CD14-positive monocyte (primary cell): ENCODE data around the gene BLM. TPM values are rescaled to one million over a fixed set of nuclear protein-coding genes. Genes with fewer than 3 reads are reported as not detected.
A peak's percentile ranks its signal among the peaks of the same experiment; 100 is the strongest.

ENCODE experiments used
- DNase-seq, 3 donors: peaks; one replicate each; pipeline ENCODE4 v3.0.0-alpha.2; 2011 to 2022
- H2AFZ ChIP-seq: 2 replicates; pipeline ENCODE4 v1.6.0; 2012; ENCODE audit warnings: mild to moderate bottlenecking, low read depth, low read length, inconsistent platforms; ENCODE audit not compliant: insufficient read depth, poor library complexity, severe bottlenecking
- H3K27ac ChIP-seq, 2 donors: 1 replicate in 1 of 2; 2 replicates in 1 of 2; pipeline ENCODE4 v1.5.1; 2012 to 2013; ENCODE audit warnings: low read length in 2 of 2, control low read depth in 1 of 2, inconsistent platforms in 1 of 2, low read depth in 1 of 2, mild to moderate bottlenecking in 1 of 2
- H3K27me3 ChIP-seq, 2 donors: one replicate each; pipeline versions ENCODE4 v1.6.0 to v1.6.1; 2011 to 2013; ENCODE audit warnings: low read length in 2 of 2; ENCODE audit not compliant: control insufficient read depth in 2 of 2, insufficient read depth in 2 of 2
- H3K36me3 ChIP-seq, 2 donors: replicated peaks in 1 of 2; 1 replicate in 1 of 2; 2 replicates in 1 of 2; pipeline versions ENCODE4 v1.5.1 to v1.6.1; 2012 to 2013; ENCODE audit warnings: low read length in 2 of 2, control low read depth in 1 of 2, inconsistent platforms in 1 of 2, mild to moderate bottlenecking in 1 of 2; ENCODE audit not compliant: insufficient read depth in 2 of 2, control insufficient read depth in 1 of 2
- H3K4me1 ChIP-seq, 2 donors: 1 replicate in 1 of 2; 2 replicates in 1 of 2; pipeline versions ENCODE4 v1.5.1 to v1.6.1; 2012 to 2013; ENCODE audit warnings: low read length in 2 of 2, control low read depth in 1 of 2, inconsistent platforms in 1 of 2, mild to moderate bottlenecking in 1 of 2, moderate library complexity in 1 of 2; ENCODE audit not compliant: insufficient read depth in 2 of 2, control insufficient read depth in 1 of 2
- H3K4me2 ChIP-seq: replicated peaks from 2 replicates; pipeline ENCODE3; 2012; ENCODE audit warnings: low read length, moderate library complexity, mild to moderate bottlenecking; ENCODE audit not compliant: poor library complexity, severe bottlenecking; ENCODE audit errors: extremely low read depth
- H3K4me3 ChIP-seq, 3 experiments: fragments of 200-600 bp in 1 of 3; sonication (generic) in 1 of 3; replicated peaks in 1 of 3; 1 replicate in 2 of 3; 2 replicates in 1 of 3; pipeline ENCODE4 v1.5.1; 2011 to 2013; ENCODE audit warnings: low read length in 3 of 3, mild to moderate bottlenecking in 3 of 3, control low read depth in 2 of 3, low read depth in 2 of 3, inconsistent platforms in 1 of 3, moderate library complexity in 1 of 3
- H3K79me2 ChIP-seq: 2 replicates; pipeline ENCODE4 v1.6.0; 2012; ENCODE audit warnings: mild to moderate bottlenecking, control low read depth, inconsistent platforms, low read length, moderate library complexity; ENCODE audit not compliant: insufficient read depth
- H3K9ac ChIP-seq: 2 replicates; pipeline ENCODE4 v1.6.0; 2017; ENCODE audit warnings: low read length, mild to moderate bottlenecking; ENCODE audit not compliant: insufficient read depth, poor library complexity, severe bottlenecking
- H3K9me3 ChIP-seq, 2 donors: replicated peaks in 1 of 2; 1 replicate in 1 of 2; 2 replicates in 1 of 2; pipeline versions ENCODE4 v1.5.1 to v1.6.1; 2012 to 2013; ENCODE audit warnings: low read length in 2 of 2, control low read depth in 1 of 2; ENCODE audit not compliant: control insufficient read depth in 1 of 2, insufficient read depth in 1 of 2
- H4K20me1 ChIP-seq: 2 replicates; pipeline ENCODE4 v1.6.0; 2012; ENCODE audit warnings: mild to moderate bottlenecking, low read length, control low read depth, moderate library complexity; ENCODE audit not compliant: insufficient read depth
- H3K27ac Mint-ChIP-seq, 7 donors: one replicate each; pipeline ENCODE4 v1.8.0; 2020; ENCODE audit warnings: mild to moderate bottlenecking in 7 of 7, mixed read lengths in 7 of 7, moderate library complexity in 6 of 7, inconsistent platforms in 2 of 7
- H3K27me3 Mint-ChIP-seq, 3 donors: one replicate each; pipeline ENCODE4 v1.8.0; 2021 to 2022; ENCODE audit warnings: low read depth in 3 of 3, mild to moderate bottlenecking in 3 of 3, mixed read lengths in 3 of 3, moderate library complexity in 3 of 3, inconsistent platforms in 1 of 3
- H3K36me3 Mint-ChIP-seq, 2 donors: one replicate each; pipeline ENCODE4 v1.8.0; 2020; ENCODE audit warnings: mixed read lengths in 2 of 2, inconsistent platforms in 1 of 2, mild to moderate bottlenecking in 1 of 2
- H3K4me1 Mint-ChIP-seq: one replicate; pipeline ENCODE4 v1.8.0; 2020; ENCODE audit warnings: mild to moderate bottlenecking, mixed read lengths
- H3K4me3 Mint-ChIP-seq, 2 donors: one replicate each; pipeline ENCODE4 v1.8.0; 2020; ENCODE audit warnings: mild to moderate bottlenecking in 2 of 2, mixed read lengths in 2 of 2, moderate library complexity in 1 of 2
- H3K9me3 Mint-ChIP-seq, 7 donors: one replicate each; pipeline ENCODE4 v1.8.0; 2020 to 2022; ENCODE audit warnings: mixed read lengths in 7 of 7, mild to moderate bottlenecking in 6 of 7, moderate library complexity in 6 of 7, inconsistent platforms in 2 of 7
- CTCF ChIP-seq: fragments of 200-600 bp; IDR thresholded peaks from one replicate; pipeline ENCODE4 v1.8.0; 2022; ENCODE audit warnings: antibody characterized with exemption, mild to moderate bottlenecking
- WGBS: methylation state at CpG from one replicate; pipeline ENCODE4 v1.1.5; 2013; ENCODE audit warnings: missing lambda C conversion rate; ENCODE audit not compliant: insufficient coverage; 5-methylcytosine and 5-hydroxymethylcytosine counted together
- intact Hi-C, 2 donors: fragments of 100-400 bp; cut with micrococcal nuclease; formaldehyde crosslinking; loops; one replicate each; pipeline versions ENCODE4 v1.15.0 to v1.15.1; 2023
- polyA plus RNA-seq, 3 donors: library from polyadenylated mRNA; depleted of rRNA in 1 of 3; unstranded in 2 of 3; stranded (reverse) in 1 of 3; fragments of 300-500 nt in 2 of 3; fragments of >200 nt in 1 of 3; fragmentation: Illumina TruSeq in 2 of 3; gene quantifications; 1 replicate in 2 of 3; 2 replicates in 1 of 3; pipeline ENCODE4 v1.2.3, GENCODE V29; 2012 to 2021

The BLM gene
- polyA plus RNA-seq, 3 donors, result 0.69 to 2.3 (median 1.2) TPM

GRCh38 chr15:90819850-90820249 is 102.7 kb downstream of the BLM start:
- Histone ChIP-seq H3K4me2 (no peak overlapping the region), H3K9ac (no peak overlapping the region), H3K4me3 (no peak overlapping the region), H3K27me3 (no peaks in the 10 kb centered on the region), H3K36me3 (peaks cover 0 to 7% of the 10 kb centered on the region in 2 donors), H3K9me3 (no peaks in the 10 kb centered on the region), H3K4me1 (peaks cover 27 to 46% of the 10 kb centered on the region in 2 donors), H2AFZ (no peak overlapping the region), H3K27ac (no peak overlapping the region), H4K20me1 (no peaks in the 10 kb centered on the region), H3K79me2 (no peaks in the 10 kb centered on the region)
- intact Hi-C loops, result loop anchor here (5.0 to 10.0 kb wide), 2 partner anchors 55 to 57 kb away; no protein-coding TSS in a partner anchor
- 18% methylated on average over 12 of the region's 12 CpGs for WGBS
- Mint-ChIP-seq H3K4me1 (peaks cover 40% of the 10 kb centered on the region), H3K36me3 (peaks cover 11 to 19% of the 10 kb centered on the region in 2 donors), H3K27me3 (peaks cover 0 to 7% (median 4%) of the 10 kb centered on the region in 3 donors), H3K9me3 (no peaks in the 10 kb centered on the region), H3K4me3 (no peak overlapping the region), H3K27ac (peak overlapping the region in 3 of 7 donors; percentile 18 to 65 (median 40))
- DNase-seq, result no peak
- no peak for TF ChIP-seq CTCF

GRCh38 chr15:90820481-90820880 is 103.3 kb downstream of the BLM start:
- Histone ChIP-seq H3K36me3 (peaks cover 0 to under 1% of the 10 kb centered on the region in 2 donors), H2AFZ (no peak overlapping the region), H3K9me3 (no peaks in the 10 kb centered on the region), H3K4me3 (no peak overlapping the region), H3K79me2 (no peaks in the 10 kb centered on the region), H3K9ac (no peak overlapping the region), H3K4me2 (no peak overlapping the region), H4K20me1 (no peaks in the 10 kb centered on the region), H3K4me1 (peaks cover 27 to 46% of the 10 kb centered on the region in 2 donors), H3K27me3 (no peaks in the 10 kb centered on the region), H3K27ac (no peak overlapping the region)
- H3K4me3 Mint-ChIP-seq, result no peak overlapping the region
- intact Hi-C loops, result no loop called here
- 91% methylated on average over 7 of the region's 7 CpGs for WGBS
- H3K4me1 Mint-ChIP-seq, result peaks cover 40% of the 10 kb centered on the region
- no peak overlapping the region for H3K27ac Mint-ChIP-seq
- TF ChIP-seq CTCF, result no peak
- no peaks in the 10 kb centered on the region for H3K9me3 Mint-ChIP-seq
- no peak for DNase-seq
- peaks cover 0 to 7% (median 4%) of the 10 kb centered on the region in 3 donors for H3K27me3 Mint-ChIP-seq
- H3K36me3 Mint-ChIP-seq, result peaks cover 4 to 12% of the 10 kb centered on the region in 2 donors
